A549 (cell line): Measurements from ENCODE around the gene UBE2R2. TPM values are rescaled to one million over a fixed set of nuclear protein-coding genes. Genes with fewer than 3 reads are reported as not detected.
"Not testable (repeated sequence)": the region's sequence is repeated elsewhere in the genome, so short reads cannot be mapped to it uniquely, and the experiment has no call there.

ENCODE experiments used
- ATAC-seq, 2 experiments: fragments of 200-7000 bp in 1 of 2; fragments of >200 bp in 1 of 2; cut with Nextera tagmentation in 1 of 2; cut with Tn5 transposase in 1 of 2; 3 replicates each; pipeline versions ENCODE4 v1.8.0 to v1.9.1; 2018 to 2020; ENCODE audit warnings: mild to moderate bottlenecking in 1 of 2, moderate library complexity in 1 of 2
- CTCF ChIA-PET: fragments of 300-600 bp; sonication (Branson Sonifier 250); formaldehyde crosslinking; extraction: SDS; loops from one replicate; lab custom pipeline; 2021; ENCODE audit warnings: antibody characterized with exemption, inconsistent platforms; lab: Yijun Ruan, JAX
- POLR2A ChIA-PET: fragments of 350-600 bp; formaldehyde crosslinking; extraction: SDS; loops from one replicate; lab custom pipeline; 2021; ENCODE audit warnings: antibody characterized with exemption, inconsistent platforms; lab: Yijun Ruan, JAX
- DNase-seq, 2 experiments: peaks; one replicate each; pipeline versions ENCODE4 v3.0.0 to v3.0.0-alpha.2; 2011 to 2016; ENCODE audit warnings: low read depth in 1 of 2, low spot score in 1 of 2
- FAIRE-seq: peaks from 2 replicates; lab custom pipeline; 2011; peaks lifted over from hg19 to GRCh38; lab: Jason Lieb, UNC
- H3K27ac ChIP-seq, 2 experiments: fragments of >200 bp; sonication (Bioruptor Twin); formaldehyde crosslinking; 3 replicates each; pipeline ENCODE4 v1.5.1; 2016 to 2017
- H3K4me1 ChIP-seq: fragments of >200 bp; sonication (Bioruptor Twin); formaldehyde crosslinking; 3 replicates; pipeline ENCODE4 v1.6.1; 2016
- H3K4me2 ChIP-seq: fragments of >200 bp; sonication (Bioruptor Twin); formaldehyde crosslinking; 3 replicates; pipeline ENCODE4 v1.6.1; 2016
- H3K4me3 ChIP-seq: fragments of >200 bp; sonication (Bioruptor Twin); formaldehyde crosslinking; 3 replicates; pipeline ENCODE4 v1.5.1; 2016
- H3K9me3 ChIP-seq: fragments of >200 bp; sonication (Bioruptor Twin); formaldehyde crosslinking; 3 replicates; pipeline ENCODE4 v1.6.1; 2016
- BHLHE40 ChIP-seq: IDR thresholded peaks from 2 replicates; pipeline ENCODE4 v1.6.1; 2012; ENCODE audit warnings: low read depth, low read length, inconsistent platforms
- CEBPB ChIP-seq, 2 experiments: fragments of >200 bp in 1 of 2; sonication (Bioruptor Twin) in 1 of 2; formaldehyde crosslinking in 1 of 2; IDR thresholded peaks; 2 replicates each; pipeline ENCODE4 v1.6.1; 2012 to 2016
- CTCF ChIP-seq: fragments of >200 bp; sonication (Bioruptor Twin); formaldehyde crosslinking; IDR thresholded peaks from 3 replicates; pipeline ENCODE4 v1.5.1; 2016
- E2F6 ChIP-seq: IDR thresholded peaks from 2 replicates; pipeline ENCODE4 v1.6.1; 2012; ENCODE audit warnings: low read depth, borderline replicate concordance
- ESRRA ChIP-seq: fragments of 150-350 bp; IDR thresholded peaks from 2 replicates; pipeline ENCODE4 v1.6.1; 2014; ENCODE audit warnings: mild to moderate bottlenecking, low read length, borderline replicate concordance
- FOSL2 ChIP-seq, 2 experiments: fragments of 450-650 bp in 1 of 2; fragments of >200 bp in 1 of 2; sonication (Bioruptor Twin) in 1 of 2; formaldehyde crosslinking; IDR thresholded peaks; 2 replicates each; pipeline versions ENCODE4 v1.5.0 to v1.6.1; 2016 to 2020; ENCODE audit warnings: mild to moderate bottlenecking in 1 of 2, moderate library complexity in 1 of 2
- FOXS1 ChIP-seq: fragments of 250-450 bp; sonication (Bioruptor Pico); IDR thresholded peaks from 2 replicates; pipeline ENCODE4 v1.5.0; 2020; ENCODE audit warnings: mild to moderate bottlenecking, moderate library complexity
- HDAC2 ChIP-seq: fragments of 200-600 bp; sonication (generic); IDR thresholded peaks from 2 replicates; pipeline ENCODE4 v1.6.1; 2016
- HOXB5 ChIP-seq: fragments of 250-450 bp; sonication (Bioruptor Pico); IDR thresholded peaks from 2 replicates; pipeline ENCODE4 v1.5.0; 2020; ENCODE audit warnings: mild to moderate bottlenecking, moderate library complexity
- KDM5A ChIP-seq: fragments of 200-600 bp; sonication (generic); IDR thresholded peaks from 2 replicates; pipeline ENCODE4 v1.6.1; 2016; ENCODE audit warnings: antibody characterized with exemption, mild to moderate bottlenecking
- MAFK ChIP-seq: fragments of 450-650 bp; IDR thresholded peaks from 2 replicates; pipeline ENCODE4 v1.6.1; 2014; ENCODE audit not compliant: partially characterized antibody
- NFE2L2 ChIP-seq: fragments of 150-350 bp; conservative IDR thresholded peaks from 2 replicates; pipeline ENCODE4 v1.6.1; 2014; ENCODE audit warnings: low read length
- NPAS2 ChIP-seq: fragments of 250-450 bp; sonication (Bioruptor Pico); IDR thresholded peaks from 2 replicates; pipeline ENCODE4 v1.8.0; 2022; ENCODE audit warnings: mild to moderate bottlenecking, moderate library complexity, borderline replicate concordance
- NR3C1 ChIP-seq: fragments of >200 bp; sonication (Bioruptor Twin); formaldehyde crosslinking; IDR thresholded peaks from 3 replicates; pipeline ENCODE4 v1.6.1; 2017
- POLR2A ChIP-seq: IDR thresholded peaks from 2 replicates; pipeline ENCODE4 v1.6.1; 2012; ENCODE audit warnings: mild to moderate bottlenecking, low read length
- RAD21 ChIP-seq, 2 experiments: fragments of >200 bp in 1 of 2; sonication (Bioruptor Twin) in 1 of 2; formaldehyde crosslinking in 1 of 2; IDR thresholded peaks in 1 of 2; conservative IDR thresholded peaks in 1 of 2; 2 replicates in 1 of 2; 3 replicates in 1 of 2; pipeline ENCODE4 v1.6.1; 2012 to 2018; ENCODE audit warnings: inconsistent platforms in 1 of 2
- RARB ChIP-seq: fragments of 250-450 bp; sonication (Bioruptor Pico); IDR thresholded peaks from 2 replicates; pipeline ENCODE4 v1.8.0; 2021; ENCODE audit warnings: mild to moderate bottlenecking, moderate library complexity
- RFX5 ChIP-seq: fragments of 450-650 bp; IDR thresholded peaks from 2 replicates; pipeline ENCODE4 v1.7.1; 2014; ENCODE audit warnings: antibody characterized with exemption, mild to moderate bottlenecking, moderate library complexity
- SMC3 ChIP-seq: fragments of >200 bp; sonication (Bioruptor Twin); formaldehyde crosslinking; IDR thresholded peaks from 3 replicates; pipeline ENCODE4 v1.6.1; 2018; ENCODE audit warnings: inconsistent platforms
- SREBF2 ChIP-seq: fragments of 450-650 bp; IDR thresholded peaks from 2 replicates; pipeline ENCODE4 v1.6.1; 2014; ENCODE audit warnings: mild to moderate bottlenecking, moderate library complexity
- ZNF302 ChIP-seq: fragments of 250-450 bp; sonication (Bioruptor Pico); IDR thresholded peaks from 2 replicates; pipeline ENCODE4 v1.9.0; 2021; ENCODE audit warnings: inconsistent platforms, mild to moderate bottlenecking, moderate library complexity
- ZSCAN20 ChIP-seq: fragments of 250-450 bp; sonication (Bioruptor Pico); IDR thresholded peaks from 2 replicates; pipeline ENCODE4 v1.8.0; 2022; ENCODE audit warnings: mild to moderate bottlenecking, moderate library complexity
- whole genome bisulfite sequencing: methylation state at CpG from one replicate; pipeline ENCODE4 v1.1.6; 2017; ENCODE audit errors: missing lambda C conversion rate; 5-methylcytosine and 5-hydroxymethylcytosine counted together
- polyA plus RNA-seq, 4 experiments: library from polyadenylated mRNA; depleted of rRNA in 3 of 4; stranded (reverse); fragments of >200 nt; fragmentation: RNase III in 1 of 4; extraction: RNeasy Plus Mini Kit Qiagen cat#74134 plus additional on column Dnase treatment in 1 of 4; gene quantifications; 2 replicates in 3 of 4; 3 replicates in 1 of 4; pipeline ENCODE4 v1.2.3, GENCODE V29; 2011 to 2017
- TF ChIP-seq, protein P1 (sequence below): fragments of >200 bp; sonication (Bioruptor Twin); formaldehyde crosslinking; IDR thresholded peaks from 2 replicates; pipeline ENCODE4 v1.6.1; 2016
- TF ChIP-seq, protein P2 (sequence below): fragments of 150-350 bp; IDR thresholded peaks from 2 replicates; pipeline ENCODE4 v1.6.1; 2014; ENCODE audit warnings: low read depth, mild to moderate bottlenecking, low read length
- TF ChIP-seq, protein P3 (sequence below): fragments of 250-450 bp; sonication (Bioruptor Pico); IDR thresholded peaks from 2 replicates; pipeline ENCODE4 v1.5.0; 2021; ENCODE audit warnings: mild to moderate bottlenecking, moderate library complexity, borderline replicate concordance

The UBE2R2 gene
- polyA plus RNA-seq, 2 of the 4 experiments (the other 2 are of a cell fraction), result 41.2 to 48.1 TPM

DNA sequence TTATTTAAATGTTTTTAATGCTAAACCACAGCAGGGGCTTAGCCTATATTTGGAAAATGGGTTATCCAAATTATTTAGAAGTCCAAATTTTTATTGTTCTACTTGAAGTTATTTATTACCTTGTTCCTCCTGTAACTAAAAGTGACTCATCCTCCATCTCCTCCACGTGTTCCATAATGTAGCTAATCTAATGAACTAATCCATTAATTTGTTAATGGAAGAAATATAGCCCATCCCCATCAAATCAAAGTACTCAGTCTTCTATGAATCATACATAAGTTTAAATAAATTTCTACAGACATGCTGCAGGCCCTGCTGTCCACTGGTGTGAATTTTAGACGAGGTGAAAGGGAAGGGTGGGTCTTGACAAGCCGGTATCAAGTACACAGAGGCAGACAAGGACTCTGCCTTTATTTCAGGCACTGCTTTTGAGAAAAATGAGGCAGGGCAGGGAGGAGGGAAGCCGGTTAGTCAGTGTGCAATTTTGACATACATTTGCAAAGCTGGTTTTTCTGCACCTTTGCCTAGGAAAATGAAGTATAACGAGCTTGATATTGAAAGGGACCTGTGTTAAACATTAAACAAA, 42.8 kb upstream of the UBE2R2 start:
- POLR2A ChIA-PET; H3K9me3 ChIP-seq; DNase-seq; FAIRE-seq; H3K4me3 ChIP-seq; ATAC-seq; TF ChIP-seq FOSL2 (IDR thresholded peaks at IDR 0.05): not testable (repeated sequence)
- H3K4me1 ChIP-seq, result peaks cover 25% of the 10 kb centered on the region
- H3K4me2 ChIP-seq, result peak overlapping the region; percentile 27; the same call in 2 of the 3 replicates
- H3K27ac ChIP-seq, result peak overlapping the region in 1 of 2 experiments; percentile 57; a peak in 3 of 6 replicates
- WGBS, result 25% methylated on average over 5 of the region's 5 CpGs
- TF ChIP-seq FOSL2 (CRISPR knock-in tag; IDR thresholded peaks at IDR 0.05), result peak; percentile 64
- TF ChIP-seq, all 56 proteins: peak for 1; not testable (repeated sequence) for 55
- CTCF ChIA-PET, result interaction anchor here (1.2 kb wide), 1 partner anchor 78 kb away, joined by 4 read pairs; no protein-coding TSS in a partner anchor

DNA sequence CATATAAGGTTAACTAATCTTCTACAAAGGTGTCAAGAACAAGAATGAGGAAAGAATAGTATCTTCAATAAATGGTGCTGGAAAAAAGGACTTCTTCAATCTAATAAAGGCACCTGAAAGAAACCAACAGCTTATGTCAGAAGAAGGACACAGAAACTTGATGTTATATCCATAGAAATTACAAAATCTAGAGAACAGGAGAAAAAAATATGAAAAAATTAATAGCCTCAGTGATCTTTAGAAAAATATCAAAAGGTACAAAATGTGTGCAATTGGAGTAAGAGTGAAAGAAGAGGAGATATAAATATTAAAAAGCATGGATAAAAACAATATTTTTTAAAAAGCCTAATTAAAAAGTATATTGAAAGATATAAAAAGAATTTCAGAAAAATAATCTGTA, 40.4 kb upstream of the UBE2R2 start:
- ATAC-seq (no peak), DNase-seq (no peak)
- Histone ChIP-seq H3K9me3 (0 out of 3 replicates have a peak, but pooled peaks cover 3% of the 10 kb centered on the region), H3K4me1 (peaks cover 31% of the 10 kb centered on the region), H3K4me3 (no peak overlapping the region)
- POLR2A ChIA-PET, result no interaction called here
- TF ChIP-seq NFE2L2 (no peak), ESRRA (no peak), HOXB5 (CRISPR knock-in tag) (no peak), E2F6 (no peak)
- TF ChIP-seq, protein P1, sequence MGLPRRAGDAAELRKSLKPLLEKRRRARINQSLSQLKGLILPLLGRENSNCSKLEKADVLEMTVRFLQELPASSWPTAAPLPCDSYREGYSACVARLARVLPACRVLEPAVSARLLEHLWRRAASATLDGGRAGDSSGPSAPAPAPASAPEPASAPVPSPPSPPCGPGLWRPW, result no peak
- TF ChIP-seq, all 56 proteins: peak for 0
- CTCF ChIA-PET, result interaction anchor here (0.6 to 5.8 kb wide), 5 partner anchors 15 to 153 kb away, joined by 3 to 80 read pairs (median 4); no protein-coding TSS in a partner anchor
- Histone ChIP-seq H3K27ac (no peak overlapping the region), H3K4me2 (no peak overlapping the region)
- no peak for FAIRE-seq

GRCh38 chr9:33778700-33779351, 38.1 kb upstream of the UBE2R2 start:
- ChIA-PET POLR2A (interaction anchor here (1.9 kb wide), 1 partner anchor 41 kb away, joined by 6 read pairs; no protein-coding TSS in a partner anchor), CTCF (interaction anchor here (0.6 to 5.8 kb wide), 33 partner anchors 8 to 545 kb away, joined by 3 to 80 read pairs (median 6); partner anchors contain the start of genes PRSS3 and UBE2R2)
- peak; percentile 67 to 76 for DNase-seq
- peak; percentile 91 to 93 for ATAC-seq
- WGBS, result 18% methylated on average over 6 of the region's 6 CpGs
- H3K4me1 ChIP-seq, result peaks cover 40% of the 10 kb centered on the region
- no peak overlapping the region for H3K4me3 ChIP-seq
- H3K9me3 ChIP-seq, result 0 out of 3 replicates have a peak, but pooled peaks cover 3% of the 10 kb centered on the region
- peak; percentile 89 for FAIRE-seq
- peak overlapping the region; percentile 62 for H3K4me2 ChIP-seq
- peak overlapping the region; percentile 16 to 76; a peak in 3 of 6 replicates for H3K27ac ChIP-seq
- TF ChIP-seq, protein P2, sequence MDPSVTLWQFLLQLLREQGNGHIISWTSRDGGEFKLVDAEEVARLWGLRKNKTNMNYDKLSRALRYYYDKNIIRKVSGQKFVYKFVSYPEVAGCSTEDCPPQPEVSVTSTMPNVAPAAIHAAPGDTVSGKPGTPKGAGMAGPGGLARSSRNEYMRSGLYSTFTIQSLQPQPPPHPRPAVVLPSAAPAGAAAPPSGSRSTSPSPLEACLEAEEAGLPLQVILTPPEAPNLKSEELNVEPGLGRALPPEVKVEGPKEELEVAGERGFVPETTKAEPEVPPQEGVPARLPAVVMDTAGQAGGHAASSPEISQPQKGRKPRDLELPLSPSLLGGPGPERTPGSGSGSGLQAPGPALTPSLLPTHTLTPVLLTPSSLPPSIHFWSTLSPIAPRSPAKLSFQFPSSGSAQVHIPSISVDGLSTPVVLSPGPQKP, result no peak
- TF ChIP-seq SMC3 (peak; percentile 73), HDAC2 (no peak), NR3C1 (no peak), KDM5A (no peak), RFX5 (no peak), CEBPB (IDR thresholded peaks at IDR 0.05) (no peak), RARB (CRISPR knock-in tag) (no peak), POLR2A (no peak), MAFK (no peak), E2F6 (no peak), ZNF302 (CRISPR knock-in tag) (no peak), BHLHE40 (no peak), NPAS2 (CRISPR knock-in tag) (no peak), CTCF (peak; percentile 87), SREBF2 (no peak), RAD21 (conservative IDR thresholded peaks at IDR 0.05 in 1 of 2, IDR thresholded peaks at IDR 0.05 in 1 of 2) (peak; percentile 81 to 83), FOSL2 (IDR thresholded peaks at IDR 0.05) (no peak), FOSL2 (CRISPR knock-in tag; IDR thresholded peaks at IDR 0.05) (no peak), ZSCAN20 (no peak), FOXS1 (CRISPR knock-in tag) (no peak)
- TF ChIP-seq, protein P3, sequence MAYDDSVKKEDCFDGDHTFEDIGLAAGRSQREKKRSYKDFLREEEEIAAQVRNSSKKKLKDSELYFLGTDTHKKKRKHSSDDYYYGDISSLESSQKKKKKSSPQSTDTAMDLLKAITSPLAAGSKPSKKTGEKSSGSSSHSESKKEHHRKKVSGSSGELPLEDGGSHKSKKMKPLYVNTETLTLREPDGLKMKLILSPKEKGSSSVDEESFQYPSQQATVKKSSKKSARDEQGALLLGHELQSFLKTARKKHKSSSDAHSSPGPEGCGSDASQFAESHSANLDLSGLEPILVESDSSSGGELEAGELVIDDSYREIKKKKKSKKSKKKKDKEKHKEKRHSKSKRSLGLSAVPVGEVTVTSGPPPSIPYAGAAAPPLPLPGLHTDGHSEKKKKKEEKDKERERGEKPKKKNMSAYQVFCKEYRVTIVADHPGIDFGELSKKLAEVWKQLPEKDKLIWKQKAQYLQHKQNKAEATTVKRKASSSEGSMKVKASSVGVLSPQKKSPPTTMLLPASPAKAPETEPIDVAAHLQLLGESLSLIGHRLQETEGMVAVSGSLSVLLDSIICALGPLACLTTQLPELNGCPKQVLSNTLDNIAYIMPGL, result no peak
